Measurements from ENCODE around the gene STUM.

STUM gene

GRCh38 chr1:226606311-226607267, 58.0 kb downstream of the STUM start:
- TF ChIP-seq ZNF274 (IDR thresholded peaks at IDR 0.05; ENCODE audit: low read depth, low read length) (no peak), SUZ12 (IDR thresholded peaks at IDR 0.05; ENCODE audit: extremely low read depth, insufficient read depth, insufficient read length) (no peak), YY1 (IDR thresholded peaks at IDR 0.05; ENCODE audit: insufficient read depth, insufficient read length) (no peak)
- Histone ChIP-seq H3K9ac (ENCODE audit: insufficient read length, low read depth) (no peak overlapping the region), H3K36me3 (ENCODE audit: insufficient read depth, insufficient read length, low read length) (no peaks in the 10 kb centered on the region), H3K27me3 (ENCODE audit: insufficient read depth, insufficient read length) (no peaks in the 10 kb centered on the region), H3K4me3 (ENCODE audit: insufficient read length, low read depth) (no peak overlapping the region), H3K9me3 (ENCODE audit: insufficient read depth, low read length) (no peaks in the 10 kb centered on the region), H3K4me1 (ENCODE audit: insufficient read depth, insufficient read length) (peaks cover 60% of the 10 kb centered on the region)
- DNase-seq (ENCODE audit: low read depth, low spot score) = peak; percentile 56

- DNase-seq (ENCODE audit: low read depth, low spot score) = no peak
- no peaks in the 10 kb centered on the region for H3K36me3 ChIP-seq (ENCODE audit: insufficient read depth, insufficient read length, low read length)
- no peak for TF ChIP-seq YY1 (IDR thresholded peaks at IDR 0.05; ENCODE audit: insufficient read depth, insufficient read length)
- no peak for TF ChIP-seq SUZ12 (IDR thresholded peaks at IDR 0.05; ENCODE audit: extremely low read depth, insufficient read depth, insufficient read length)
- no peak for TF ChIP-seq ZNF274 (IDR thresholded peaks at IDR 0.05; ENCODE audit: low read depth, low read length)
- peaks cover 58% of the 10 kb centered on the region for H3K4me1 ChIP-seq (ENCODE audit: insufficient read depth, insufficient read length)
- H3K9ac ChIP-seq (ENCODE audit: insufficient read length, low read depth) = no peak overlapping the region
- H3K4me3 ChIP-seq (ENCODE audit: insufficient read length, low read depth) = no peak overlapping the region
- no peaks in the 10 kb centered on the region for H3K27me3 ChIP-seq (ENCODE audit: insufficient read depth, insufficient read length)
- H3K9me3 ChIP-seq (ENCODE audit: insufficient read depth, low read length) = no peaks in the 10 kb centered on the region
These were observed 58.7 kb downstream of the STUM start for GRCh38 chr1:226607268-226607660.

GRCh38 chr1:226607821-226608220, 59.3 kb downstream of the STUM start:
- no peaks in the 10 kb centered on the region for H3K36me3 ChIP-seq (ENCODE audit: insufficient read depth, insufficient read length, low read length)
- peaks cover 52% of the 10 kb centered on the region for H3K4me1 ChIP-seq (ENCODE audit: insufficient read depth, insufficient read length)
- no peaks in the 10 kb centered on the region for H3K9me3 ChIP-seq (ENCODE audit: insufficient read depth, low read length)
- no peaks in the 10 kb centered on the region for H3K27me3 ChIP-seq (ENCODE audit: insufficient read depth, insufficient read length)
- no peak overlapping the region for H3K4me3 ChIP-seq (ENCODE audit: insufficient read length, low read depth)
- peak overlapping the region; percentile 22 for H3K9ac ChIP-seq (ENCODE audit: insufficient read length, low read depth)
- no peak for TF ChIP-seq YY1 (IDR thresholded peaks at IDR 0.05; ENCODE audit: insufficient read depth, insufficient read length)
- TF ChIP-seq ZNF274 (IDR thresholded peaks at IDR 0.05; ENCODE audit: low read depth, low read length) = no peak
- no peak for TF ChIP-seq SUZ12 (IDR thresholded peaks at IDR 0.05; ENCODE audit: extremely low read depth, insufficient read depth, insufficient read length)
- DNase-seq (ENCODE audit: low read depth, low spot score) = no peak

GRCh38 chr1:226608699-226609505, 60.3 kb downstream of the STUM start:
- Histone ChIP-seq H3K27me3 (ENCODE audit: insufficient read depth, insufficient read length) (no peaks in the 10 kb centered on the region), H3K36me3 (ENCODE audit: insufficient read depth, insufficient read length, low read length) (no peaks in the 10 kb centered on the region), H3K9ac (ENCODE audit: insufficient read length, low read depth) (peak overlapping the region; percentile 24), H3K4me1 (ENCODE audit: insufficient read depth, insufficient read length) (peaks cover 45% of the 10 kb centered on the region), H3K9me3 (ENCODE audit: insufficient read depth, low read length) (no peaks in the 10 kb centered on the region), H3K4me3 (ENCODE audit: insufficient read length, low read depth) (no peak overlapping the region)
- no peak for TF ChIP-seq SUZ12 (IDR thresholded peaks at IDR 0.05; ENCODE audit: extremely low read depth, insufficient read depth, insufficient read length)
- TF ChIP-seq YY1 (IDR thresholded peaks at IDR 0.05; ENCODE audit: insufficient read depth, insufficient read length) = no peak
- TF ChIP-seq ZNF274 (IDR thresholded peaks at IDR 0.05; ENCODE audit: low read depth, low read length) = no peak
- DNase-seq (ENCODE audit: low read depth, low spot score) = peak; percentile 87

GRCh38 chr1:226609836-226610455, 61.4 kb downstream of the STUM start:
- DNase-seq (ENCODE audit: low read depth, low spot score) = no peak
- no peak overlapping the region for H3K4me3 ChIP-seq (ENCODE audit: insufficient read length, low read depth)
- no peak overlapping the region for H3K9ac ChIP-seq (ENCODE audit: insufficient read length, low read depth)
- no peak for TF ChIP-seq SUZ12 (IDR thresholded peaks at IDR 0.05; ENCODE audit: extremely low read depth, insufficient read depth, insufficient read length)
- TF ChIP-seq ZNF274 (IDR thresholded peaks at IDR 0.05; ENCODE audit: low read depth, low read length) = no peak
- no peak for TF ChIP-seq YY1 (IDR thresholded peaks at IDR 0.05; ENCODE audit: insufficient read depth, insufficient read length)
- peaks cover 35% of the 10 kb centered on the region for H3K4me1 ChIP-seq (ENCODE audit: insufficient read depth, insufficient read length)
- no peaks in the 10 kb centered on the region for H3K27me3 ChIP-seq (ENCODE audit: insufficient read depth, insufficient read length)
- H3K36me3 ChIP-seq (ENCODE audit: insufficient read depth, insufficient read length, low read length) = no peaks in the 10 kb centered on the region
- H3K9me3 ChIP-seq (ENCODE audit: insufficient read depth, low read length) = no peaks in the 10 kb centered on the region

- DNase-seq (ENCODE audit: low read depth, low spot score) = no peak
- no peaks in the 10 kb centered on the region for H3K9me3 ChIP-seq (ENCODE audit: insufficient read depth, low read length)
These were observed 62.1 kb downstream of the STUM start for GRCh38 chr1:226610671-226611070.

More at GRCh38 chr1:226610671-226611070, 62.1 kb downstream of the STUM start:
- Histone ChIP-seq H3K36me3 (ENCODE audit: insufficient read depth, insufficient read length, low read length) (no peaks in the 10 kb centered on the region), H3K9ac (ENCODE audit: insufficient read length, low read depth) (no peak overlapping the region), H3K27me3 (ENCODE audit: insufficient read depth, insufficient read length) (no peaks in the 10 kb centered on the region), H3K4me1 (ENCODE audit: insufficient read depth, insufficient read length) (peaks cover 28% of the 10 kb centered on the region), H3K4me3 (ENCODE audit: insufficient read length, low read depth) (no peak overlapping the region)
- TF ChIP-seq YY1 (IDR thresholded peaks at IDR 0.05; ENCODE audit: insufficient read depth, insufficient read length) = no peak
- no peak for TF ChIP-seq ZNF274 (IDR thresholded peaks at IDR 0.05; ENCODE audit: low read depth, low read length)
- no peak for TF ChIP-seq SUZ12 (IDR thresholded peaks at IDR 0.05; ENCODE audit: extremely low read depth, insufficient read depth, insufficient read length)

All from NT2/D1 (cell line).